ENCODE data around the gene CTCFL. TPM values are rescaled to one million over a fixed set of nuclear protein-coding genes. Genes with fewer than 3 reads are reported as not detected.

CTCFL gene
- total RNA-seq, 4 donors from 2014 or later: 0.13 to 0.46 TPM; not detected in 2

DNA sequence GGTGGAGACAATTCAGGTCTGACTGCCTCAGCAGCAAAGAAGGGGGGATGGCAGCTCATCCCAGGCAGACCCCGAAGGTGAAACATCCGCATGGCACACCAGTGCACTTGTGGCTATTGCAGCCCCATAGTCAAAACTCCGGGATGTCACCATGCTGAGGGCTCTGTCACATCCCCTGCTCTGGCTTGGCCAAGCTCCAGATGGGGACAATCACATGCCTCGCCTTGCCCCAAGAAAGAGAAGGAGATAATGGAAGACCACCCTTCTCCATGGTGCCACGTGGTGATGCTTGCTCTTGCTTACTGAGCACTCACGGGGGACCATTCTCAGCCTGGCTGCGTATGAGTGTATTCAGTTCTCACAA is 73.5 kb downstream of the CTCFL start:
- no peaks in the 10 kb centered on the region for H3K36me3 ChIP-seq
- intact Hi-C loops (cut with DNase I): no loop called here
- no peak overlapping the region for H3K27ac ChIP-seq

DNA sequence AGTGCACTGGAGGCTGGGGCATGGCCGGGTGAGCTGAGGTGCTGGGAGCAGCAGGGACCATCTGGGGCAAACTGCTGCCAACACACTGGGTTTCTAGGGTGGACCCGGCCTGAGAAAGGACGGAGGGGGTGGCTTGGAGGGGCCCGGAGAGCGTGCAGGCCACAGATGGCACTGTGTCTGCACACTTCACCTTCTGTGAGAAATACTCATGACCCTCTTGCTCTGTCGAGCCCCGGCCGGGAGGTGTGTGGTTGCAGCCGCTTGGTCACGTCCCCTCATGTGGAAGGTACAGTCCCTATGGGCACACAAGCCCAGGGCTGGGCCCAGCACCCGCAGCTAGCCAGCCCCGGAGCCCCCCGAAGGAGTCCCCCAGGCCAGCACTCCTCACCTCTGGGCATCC is 74.0 kb downstream of the CTCFL start:
- no peaks in the 10 kb centered on the region for H3K9me3 ChIP-seq
- DNase-seq: no peak
- no peaks in the 10 kb centered on the region for H3K27me3 ChIP-seq
- no peaks in the 10 kb centered on the region for H3K4me1 ChIP-seq
- TF ChIP-seq, protein P1, sequence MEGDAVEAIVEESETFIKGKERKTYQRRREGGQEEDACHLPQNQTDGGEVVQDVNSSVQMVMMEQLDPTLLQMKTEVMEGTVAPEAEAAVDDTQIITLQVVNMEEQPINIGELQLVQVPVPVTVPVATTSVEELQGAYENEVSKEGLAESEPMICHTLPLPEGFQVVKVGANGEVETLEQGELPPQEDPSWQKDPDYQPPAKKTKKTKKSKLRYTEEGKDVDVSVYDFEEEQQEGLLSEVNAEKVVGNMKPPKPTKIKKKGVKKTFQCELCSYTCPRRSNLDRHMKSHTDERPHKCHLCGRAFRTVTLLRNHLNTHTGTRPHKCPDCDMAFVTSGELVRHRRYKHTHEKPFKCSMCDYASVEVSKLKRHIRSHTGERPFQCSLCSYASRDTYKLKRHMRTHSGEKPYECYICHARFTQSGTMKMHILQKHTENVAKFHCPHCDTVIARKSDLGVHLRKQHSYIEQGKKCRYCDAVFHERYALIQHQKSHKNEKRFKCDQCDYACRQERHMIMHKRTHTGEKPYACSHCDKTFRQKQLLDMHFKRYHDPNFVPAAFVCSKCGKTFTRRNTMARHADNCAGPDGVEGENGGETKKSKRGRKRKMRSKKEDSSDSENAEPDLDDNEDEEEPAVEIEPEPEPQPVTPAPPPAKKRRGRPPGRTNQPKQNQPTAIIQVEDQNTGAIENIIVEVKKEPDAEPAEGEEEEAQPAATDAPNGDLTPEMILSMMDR (IDR thresholded peaks at IDR 0.05): no peak
- TF ChIP-seq POLR2A (IDR thresholded peaks at IDR 0.05): no peak
- no peaks in the 10 kb centered on the region for H3K36me3 ChIP-seq
- intact Hi-C loops (cut with DNase I): no loop called here
- 63 to 76% methylated on average over 6 to 13 of the region's 13 CpGs for WGBS, 2 donors
- no peak overlapping the region for H3K27ac ChIP-seq
- no peak overlapping the region for H3K4me3 ChIP-seq (replicated peaks in 1 of 3)

More for the DNA sequence above, 73.5 kb downstream of the CTCFL start:
- no peak for DNase-seq
- no peaks in the 10 kb centered on the region for H3K9me3 ChIP-seq
- TF ChIP-seq, protein P1 (IDR thresholded peaks at IDR 0.05): no peak
- TF ChIP-seq POLR2A (IDR thresholded peaks at IDR 0.05): no peak
- H3K4me1 ChIP-seq: no peaks in the 10 kb centered on the region
- no peaks in the 10 kb centered on the region for H3K27me3 ChIP-seq
- WGBS, 2 donors: 81 to 90% methylated on average over 7 of the region's 7 CpGs
- H3K4me3 ChIP-seq (replicated peaks in 1 of 3): no peak overlapping the region

DNA sequence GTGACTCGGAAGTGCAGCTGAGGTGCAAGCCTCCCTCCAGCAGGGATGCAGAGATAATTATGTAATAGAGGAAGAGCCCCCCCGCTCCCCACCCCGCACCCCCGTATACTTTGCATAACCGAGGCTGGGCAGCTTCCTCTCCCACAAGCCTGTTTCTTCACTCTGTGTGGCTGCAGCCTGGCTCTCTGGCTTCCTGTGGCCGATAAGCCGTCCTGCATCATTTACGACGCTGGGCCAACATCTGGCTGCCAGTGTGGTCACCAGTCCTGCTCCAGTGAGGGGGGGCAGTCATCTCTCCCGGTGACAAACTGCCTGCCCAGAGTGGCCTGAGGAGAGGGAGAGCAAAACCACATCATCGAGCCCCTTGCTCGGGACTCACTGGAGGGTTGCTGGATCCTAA is 74.5 kb downstream of the CTCFL start:
- DNase-seq: no peak

DNA sequence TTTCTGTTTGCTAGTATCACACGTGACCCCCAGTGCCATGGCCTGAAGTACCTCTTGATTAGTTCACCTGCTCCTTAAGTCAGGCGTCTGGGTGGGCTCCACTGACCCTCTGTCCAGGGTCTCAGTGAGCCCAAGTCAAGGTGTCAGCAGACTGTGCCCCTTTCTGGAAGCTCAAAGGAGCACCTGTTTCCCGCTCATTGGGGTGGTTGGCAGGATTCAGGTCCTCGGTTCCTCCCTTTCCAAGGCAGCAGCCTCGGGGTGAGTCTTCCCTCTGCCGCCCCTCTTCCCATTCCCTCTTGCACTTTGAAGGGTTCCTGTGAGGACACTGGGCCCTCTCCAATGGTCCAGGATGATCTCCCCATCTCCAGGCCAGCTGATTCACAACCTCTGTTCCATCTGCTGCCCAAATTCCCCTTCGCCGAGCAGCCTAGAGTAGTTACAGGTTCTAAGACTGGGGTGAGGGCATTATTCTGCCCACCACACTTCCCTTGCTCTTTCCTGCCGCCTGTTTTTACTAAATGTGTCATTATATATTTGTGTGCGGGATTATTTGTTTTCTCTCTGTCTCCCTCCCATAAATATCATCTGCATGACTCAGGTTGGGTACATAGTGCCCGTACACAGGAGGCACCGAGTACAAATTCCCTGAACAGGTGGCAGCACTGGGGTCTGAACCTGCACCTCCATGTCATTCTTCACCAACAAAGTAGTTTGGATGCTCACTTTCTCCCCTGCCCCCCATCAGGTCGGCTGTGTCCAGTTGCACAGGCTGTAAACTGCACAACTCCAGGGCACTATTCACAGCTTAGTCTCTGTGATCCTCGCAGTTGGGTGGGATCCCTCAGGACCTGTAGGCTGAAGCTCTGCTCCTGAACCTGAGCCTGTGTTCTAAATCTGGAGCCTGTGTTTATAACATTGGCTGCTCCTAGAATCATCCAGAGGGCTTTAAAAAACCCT is 75.3 kb downstream of the CTCFL start:
- Histone ChIP-seq H3K4me1 (no peaks in the 10 kb centered on the region), H3K27ac (no peak overlapping the region)
- WGBS, 2 donors: 81 to 84% methylated on average over 14 of the region's 14 CpGs

More for the DNA sequence above, 74.5 kb downstream of the CTCFL start:
- TF ChIP-seq POLR2A (IDR thresholded peaks at IDR 0.05): no peak
- TF ChIP-seq, protein P1 (IDR thresholded peaks at IDR 0.05): no peak
- Histone ChIP-seq H3K9me3 (no peaks in the 10 kb centered on the region), H3K4me3 (replicated peaks in 1 of 3) (no peak overlapping the region), H3K27me3 (no peaks in the 10 kb centered on the region), H3K4me1 (no peaks in the 10 kb centered on the region), H3K36me3 (no peaks in the 10 kb centered on the region), H3K27ac (no peak overlapping the region)
- WGBS, 2 donors: 20 to 71% methylated on average over 1 to 11 of the region's 12 CpGs
- intact Hi-C loops (cut with DNase I): no loop called here

More for the DNA sequence above, 75.3 kb downstream of the CTCFL start:
- intact Hi-C loops (cut with DNase I): no loop called here
- Histone ChIP-seq H3K36me3 (no peaks in the 10 kb centered on the region), H3K9me3 (no peaks in the 10 kb centered on the region), H3K4me3 (replicated peaks in 1 of 3) (no peak overlapping the region), H3K27me3 (no peaks in the 10 kb centered on the region)
- DNase-seq: no peak
- TF ChIP-seq, protein P1 (IDR thresholded peaks at IDR 0.05): no peak
- TF ChIP-seq POLR2A (IDR thresholded peaks at IDR 0.05): no peak
